ENCODE measurements around the gene TANGO2.

Gene TANGO2, protein sequence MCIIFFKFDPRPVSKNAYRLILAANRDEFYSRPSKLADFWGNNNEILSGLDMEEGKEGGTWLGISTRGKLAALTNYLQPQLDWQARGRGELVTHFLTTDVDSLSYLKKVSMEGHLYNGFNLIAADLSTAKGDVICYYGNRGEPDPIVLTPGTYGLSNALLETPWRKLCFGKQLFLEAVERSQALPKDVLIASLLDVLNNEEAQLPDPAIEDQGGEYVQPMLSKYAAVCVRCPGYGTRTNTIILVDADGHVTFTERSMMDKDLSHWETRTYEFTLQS

DNA sequence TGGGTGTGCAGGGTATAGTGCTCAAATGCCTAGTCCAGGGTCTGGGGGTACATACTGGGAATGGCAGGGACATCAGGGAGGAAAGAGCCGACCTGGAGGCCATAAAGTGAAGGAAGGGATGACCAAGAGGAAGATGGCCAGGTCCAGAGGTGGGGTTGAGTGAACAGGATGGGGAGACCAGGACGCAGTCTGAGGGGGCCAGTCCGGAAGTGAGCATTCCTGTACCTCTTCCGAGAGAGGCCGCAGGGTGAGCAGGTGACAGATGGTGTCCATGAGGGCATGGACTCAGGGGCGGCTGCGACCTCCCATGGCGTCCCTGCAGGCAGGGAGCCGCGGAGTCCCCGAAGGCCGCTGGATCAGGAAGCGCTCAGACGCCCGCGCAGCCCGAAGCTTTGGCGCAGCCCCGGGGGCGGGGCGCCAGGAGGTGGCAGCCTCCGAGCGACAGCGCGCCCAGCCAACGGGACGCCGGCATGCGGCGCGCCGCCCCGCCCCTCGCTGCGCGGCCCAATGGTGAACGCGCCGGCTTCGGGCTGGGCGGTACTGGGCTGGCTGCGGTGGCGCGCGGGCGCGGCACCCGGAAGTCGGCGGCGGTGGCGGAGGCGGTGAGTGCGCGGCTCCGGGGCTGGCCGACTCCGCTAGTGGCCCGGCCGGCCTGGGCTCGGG lies at the start of gene TANGO2:
Gene TANGO2, plus strand, starts transcription at position 578 of the 663 bp plus-strand sequence. CDS start 15,689 bp downstream, outside the sequence.
- DNase-seq, result peak; percentile 82 to 85

DNA sequence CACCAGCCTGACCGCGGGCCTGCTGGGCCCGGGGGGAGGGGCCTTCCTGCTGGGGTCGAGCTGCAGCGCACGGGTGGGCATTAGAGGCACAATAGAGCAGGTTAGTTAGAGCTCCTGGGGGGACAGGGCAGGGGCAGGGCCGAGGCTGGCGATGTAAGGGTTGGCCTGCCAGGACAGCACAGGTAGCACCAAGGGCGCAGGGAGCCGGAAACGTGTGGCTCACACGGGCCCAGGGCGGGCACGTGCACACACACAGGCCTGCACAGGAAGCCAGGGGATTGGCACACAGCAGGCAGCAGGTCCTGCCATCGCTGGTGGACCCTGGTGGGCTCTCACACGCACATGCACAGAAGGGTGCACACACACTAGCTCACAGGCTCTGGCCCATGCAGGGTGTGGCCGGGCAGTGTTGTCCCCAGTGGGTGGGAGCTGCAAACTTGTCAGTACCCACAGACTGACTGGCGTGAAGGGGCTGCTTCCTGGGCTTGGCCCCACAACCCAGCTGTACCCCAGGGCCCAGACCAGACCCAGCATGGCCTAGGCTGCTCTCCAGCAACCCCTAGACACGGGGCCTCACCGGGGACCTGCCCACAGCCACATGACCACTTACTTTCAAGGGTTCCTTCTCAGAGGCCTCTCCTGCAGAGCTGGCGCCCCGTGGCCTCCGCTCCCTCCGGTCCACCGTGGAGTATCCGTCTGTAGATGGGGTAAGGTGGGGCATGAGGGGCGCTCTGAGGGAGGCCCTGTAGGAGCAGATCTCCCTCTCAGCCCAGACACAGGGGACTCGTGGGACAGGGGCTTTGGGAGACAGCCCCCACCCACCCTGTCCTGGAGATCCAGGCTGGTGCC lies 49.4 kb upstream of the TANGO2 start:
- DNase-seq, result no peak

DNA sequence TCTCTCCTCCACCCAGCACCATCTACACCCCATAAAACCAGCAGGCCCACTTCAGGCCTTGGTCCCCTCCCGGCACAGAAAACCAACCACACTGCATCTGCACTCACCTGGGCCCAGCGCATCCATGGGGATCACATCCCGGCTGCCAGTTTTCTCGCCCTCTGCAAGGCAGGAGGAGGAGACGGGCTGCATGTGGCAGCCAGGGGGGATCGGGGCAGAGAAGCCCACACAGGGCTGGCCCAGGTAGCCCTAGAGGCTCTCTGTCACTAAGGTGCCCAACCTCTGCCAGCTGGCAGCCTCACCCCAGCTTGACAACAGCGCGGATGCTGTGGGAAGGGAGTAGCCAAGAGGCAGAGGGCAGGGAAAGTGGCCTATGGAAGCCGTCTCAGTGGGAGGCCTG lies 48.7 kb upstream of the TANGO2 start:
- no peak for DNase-seq

DNA sequence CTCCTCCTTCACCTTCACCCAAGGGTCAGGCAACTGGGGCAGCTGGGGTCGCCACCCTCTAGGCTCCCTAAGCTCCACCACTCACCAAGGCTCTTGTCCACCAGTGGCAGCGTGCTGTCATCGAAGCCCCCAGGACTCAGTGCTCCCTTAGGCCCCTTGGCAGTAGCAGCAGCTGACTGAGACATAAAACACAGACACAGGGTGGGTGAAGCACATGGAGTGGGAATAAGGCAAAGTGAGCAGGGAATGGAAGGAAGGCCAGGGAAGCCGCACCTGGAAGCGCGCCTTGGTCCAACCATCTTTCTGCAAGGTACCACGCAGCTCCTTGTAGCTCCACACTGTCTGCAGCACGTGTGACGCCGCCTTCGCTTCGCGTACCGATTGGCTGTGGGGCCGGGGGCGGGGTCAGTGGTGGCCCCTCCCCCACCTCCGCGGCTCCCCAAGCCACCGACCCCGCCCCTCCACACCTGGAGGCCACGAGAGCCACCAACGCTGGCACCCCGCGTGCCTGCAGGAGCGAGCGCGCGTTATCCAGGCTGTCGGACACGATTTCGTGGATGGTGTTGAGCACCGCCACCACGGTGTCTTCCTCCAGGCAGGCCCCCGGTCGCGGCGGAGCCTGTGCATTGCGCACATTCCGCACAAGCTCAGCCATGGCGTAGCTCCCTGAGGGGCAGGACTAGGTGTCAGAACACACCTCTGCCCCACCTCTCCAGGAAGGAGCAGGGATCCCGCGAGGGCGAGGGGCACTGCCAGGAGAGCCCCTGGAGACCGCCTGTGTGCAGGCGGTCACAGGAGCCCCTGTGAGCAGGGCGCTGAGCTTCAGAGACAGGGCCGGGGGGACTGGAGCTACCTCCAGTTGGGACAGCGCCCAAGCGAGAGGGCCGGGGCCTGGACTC lies 48.0 kb upstream of the TANGO2 start:
- DNase-seq, result no peak

DNA sequence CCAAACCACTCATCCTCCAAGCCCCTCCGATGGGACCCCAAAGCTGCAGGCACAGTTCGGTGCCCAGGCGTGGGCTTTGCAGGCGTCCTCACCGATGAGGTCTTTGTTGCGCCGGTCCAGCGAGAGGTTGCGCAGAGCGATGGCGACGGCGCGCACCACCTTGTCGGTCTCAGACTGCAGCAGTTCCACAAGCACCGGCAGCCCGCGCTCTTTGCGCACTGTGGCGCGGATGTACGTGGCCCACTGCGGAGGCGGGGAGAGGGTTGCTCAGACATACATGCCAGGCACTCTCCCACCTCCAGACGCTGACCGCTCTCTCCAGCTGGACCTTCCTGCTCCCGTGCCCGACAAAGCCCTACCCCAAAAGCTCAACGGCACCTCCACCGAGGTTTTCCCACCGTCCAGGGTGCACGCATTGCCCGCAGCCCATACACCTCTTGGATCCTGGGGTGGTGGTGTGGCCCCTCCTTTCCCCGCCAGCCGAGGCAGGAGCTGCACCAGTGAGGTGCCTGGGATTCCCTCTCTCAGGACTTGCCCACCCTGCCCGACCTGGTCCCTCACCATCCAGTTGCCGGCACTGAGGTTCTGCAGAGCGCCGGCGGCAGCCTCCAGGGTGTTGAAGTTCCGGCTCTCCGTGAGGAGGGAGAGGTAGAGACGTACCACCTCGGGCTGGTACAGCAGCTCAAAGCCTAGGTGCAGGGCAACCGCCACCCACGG lies 47.2 kb upstream of the TANGO2 start:
- DNase-seq, result no peak

DNA sequence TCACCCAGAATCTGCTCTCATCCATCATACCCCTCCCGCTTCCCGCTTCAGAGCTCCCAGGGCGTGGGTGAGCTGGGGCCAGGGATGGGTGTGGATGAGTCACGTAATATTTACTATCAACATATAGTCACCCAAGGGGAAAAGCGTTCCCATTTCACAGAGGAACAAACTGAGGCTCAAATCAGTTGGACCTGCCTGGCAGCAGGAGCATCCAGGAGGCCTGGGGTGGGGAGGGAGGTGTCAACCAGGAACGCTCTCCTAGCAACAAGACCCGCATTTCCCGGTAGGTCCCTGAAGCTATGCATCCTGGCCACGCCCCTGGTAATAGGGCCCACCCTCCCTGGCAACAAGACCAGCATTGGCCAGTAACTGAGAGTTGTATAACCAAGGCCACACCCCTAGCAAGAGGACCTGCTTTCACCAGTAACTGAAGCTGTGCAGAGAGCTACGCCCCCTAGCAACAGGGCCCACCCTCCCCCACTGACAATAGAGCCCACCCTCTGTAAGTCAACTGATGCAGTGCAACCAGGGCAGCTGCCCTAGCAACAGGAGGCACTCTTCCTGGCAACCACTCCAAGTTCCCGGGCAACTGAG lies 46.5 kb upstream of the TANGO2 start:
- DNase-seq, result peak; percentile 93 to 96

DNA sequence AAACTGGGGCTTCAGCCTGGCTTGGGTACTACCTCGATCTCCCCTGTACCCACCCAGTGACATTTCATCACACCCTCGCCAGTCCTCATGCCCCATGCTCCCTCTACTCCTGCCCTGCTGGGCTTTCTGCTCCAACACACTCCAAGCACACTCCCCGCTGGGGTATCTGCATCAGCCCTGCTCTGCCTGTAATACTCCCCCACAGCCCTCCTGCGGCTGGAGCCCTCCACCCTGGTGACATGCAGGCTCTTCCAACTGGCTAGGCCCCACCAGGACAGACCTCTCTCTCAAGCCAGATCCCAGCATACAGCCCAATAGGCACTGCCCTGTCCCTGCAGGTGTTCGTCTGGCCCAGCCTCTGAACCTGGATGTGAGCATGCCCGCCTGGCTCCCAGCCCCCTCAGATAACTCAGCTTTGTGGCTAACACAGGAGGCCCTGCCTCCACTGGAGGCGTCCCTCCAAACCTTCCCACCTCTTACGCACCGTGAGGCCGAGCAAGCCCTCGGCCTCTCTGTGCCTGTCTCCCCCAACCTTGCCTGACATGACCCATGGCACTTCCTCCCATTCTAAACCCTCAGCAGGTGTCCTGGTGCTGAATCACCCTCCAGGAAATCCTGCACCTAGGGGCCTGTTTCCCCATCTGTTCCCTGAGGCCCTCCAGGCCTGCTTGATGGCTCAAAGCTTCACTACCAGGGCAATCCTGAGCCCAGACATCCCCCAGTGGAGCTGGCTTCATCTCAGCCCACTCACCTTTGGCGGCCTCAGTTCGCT lies 45.8 kb upstream of the TANGO2 start:
- DNase-seq, result peak; percentile 61 to 74

DNA sequence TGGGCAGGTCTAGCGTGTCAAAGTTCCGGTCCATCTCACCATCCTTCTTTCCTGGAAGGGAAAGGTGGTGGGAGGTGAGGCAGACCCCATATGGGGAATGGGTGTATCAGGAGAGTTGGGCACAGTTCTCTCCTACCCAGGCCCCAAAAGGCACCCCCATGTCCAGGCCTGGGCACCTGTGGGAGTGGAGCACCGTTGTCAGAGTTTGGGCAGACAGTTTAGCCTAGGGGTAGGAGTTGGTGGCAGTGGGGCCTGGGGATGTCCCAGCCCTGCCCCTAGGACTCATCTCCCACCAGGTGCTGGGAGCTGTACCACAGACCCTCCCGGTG lies 45.2 kb upstream of the TANGO2 start:
- no peak for DNase-seq

DNA sequence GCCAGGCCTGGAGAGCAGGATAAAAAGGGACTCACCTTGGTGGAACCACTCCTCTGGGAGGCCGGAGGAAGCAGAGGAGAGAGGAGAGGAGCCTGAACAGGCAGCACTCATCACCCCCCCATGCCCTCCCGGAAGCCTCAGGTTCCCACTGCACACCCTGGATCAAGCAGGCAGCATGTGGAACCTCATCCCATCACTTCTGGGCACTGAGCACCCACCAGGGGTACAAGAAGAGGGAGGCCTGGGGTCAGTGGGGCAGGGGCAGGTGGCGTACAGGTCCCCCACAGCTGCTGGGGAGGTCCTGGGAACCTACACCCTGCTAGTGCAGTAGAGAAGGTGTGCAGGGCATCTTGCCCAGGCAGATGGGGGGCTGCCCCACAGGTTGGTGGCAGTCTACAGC lies 44.2 kb upstream of the TANGO2 start:
- no peak for DNase-seq

DNA sequence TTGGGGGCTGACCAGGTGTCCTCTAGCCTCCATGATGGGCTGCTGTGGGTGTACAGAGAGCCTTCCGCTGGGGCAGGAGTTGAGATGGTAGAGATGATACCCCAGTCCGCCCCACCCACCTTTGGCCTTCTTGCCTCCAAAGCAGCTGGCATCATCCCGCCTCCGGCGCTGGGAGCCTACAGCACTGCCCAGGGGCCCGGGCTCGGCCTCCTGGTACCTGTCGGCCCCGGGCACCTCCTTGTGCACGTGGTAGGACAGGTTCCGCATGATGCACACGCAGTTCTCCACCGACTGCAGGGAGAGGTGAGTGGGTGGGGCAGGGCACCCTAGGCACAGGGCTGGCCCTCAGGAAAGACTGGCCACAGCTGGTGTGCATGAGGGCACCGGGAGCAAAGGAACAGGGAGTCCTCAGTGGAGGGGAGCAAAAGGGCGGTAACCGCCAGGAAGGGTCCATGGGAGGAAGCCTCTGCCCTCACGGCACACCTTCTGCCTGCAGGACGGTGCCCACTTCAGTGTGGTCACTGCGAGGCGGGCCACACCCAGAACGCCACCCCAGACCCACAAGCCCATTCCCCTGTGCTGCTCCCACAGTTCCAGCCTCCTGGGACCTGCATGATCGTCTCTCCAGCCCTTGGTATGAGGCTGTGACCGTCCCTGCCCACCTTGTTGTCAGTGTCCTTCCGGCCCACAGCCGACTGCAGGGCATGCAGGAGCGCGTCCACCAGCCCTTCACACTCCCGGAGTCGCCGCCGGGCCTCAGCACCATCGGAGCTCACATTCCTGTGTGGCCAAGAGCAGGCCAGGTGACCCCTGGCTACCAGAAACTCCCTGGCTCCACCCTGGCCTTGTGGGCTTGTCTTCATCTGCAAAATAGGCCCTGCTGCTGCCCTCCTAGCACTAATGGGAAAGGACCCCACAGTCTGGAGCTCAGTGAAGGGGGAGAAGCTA lies 43.3 kb upstream of the TANGO2 start:
- DNase-seq, result no peak

DNA sequence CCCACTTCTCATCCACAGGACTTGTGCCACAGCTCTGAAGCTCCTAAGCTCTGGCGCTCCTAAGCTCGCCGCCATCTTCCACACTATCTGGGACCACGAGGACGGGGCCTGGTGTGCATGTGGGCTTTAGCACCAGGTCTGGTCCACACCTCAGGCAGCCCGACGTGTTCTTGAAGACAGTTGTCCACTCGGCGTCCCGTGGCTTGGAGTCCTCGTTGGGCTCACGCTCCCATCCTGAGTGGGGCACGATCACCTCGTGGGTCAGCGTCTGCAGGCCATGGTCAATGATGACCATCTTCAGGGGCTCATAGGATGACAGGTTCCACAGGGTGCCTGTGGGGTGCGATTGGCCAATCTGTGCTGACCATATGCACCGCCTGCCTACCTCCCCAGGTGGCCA lies 42.2 kb upstream of the TANGO2 start:
- no peak for DNase-seq

DNA sequence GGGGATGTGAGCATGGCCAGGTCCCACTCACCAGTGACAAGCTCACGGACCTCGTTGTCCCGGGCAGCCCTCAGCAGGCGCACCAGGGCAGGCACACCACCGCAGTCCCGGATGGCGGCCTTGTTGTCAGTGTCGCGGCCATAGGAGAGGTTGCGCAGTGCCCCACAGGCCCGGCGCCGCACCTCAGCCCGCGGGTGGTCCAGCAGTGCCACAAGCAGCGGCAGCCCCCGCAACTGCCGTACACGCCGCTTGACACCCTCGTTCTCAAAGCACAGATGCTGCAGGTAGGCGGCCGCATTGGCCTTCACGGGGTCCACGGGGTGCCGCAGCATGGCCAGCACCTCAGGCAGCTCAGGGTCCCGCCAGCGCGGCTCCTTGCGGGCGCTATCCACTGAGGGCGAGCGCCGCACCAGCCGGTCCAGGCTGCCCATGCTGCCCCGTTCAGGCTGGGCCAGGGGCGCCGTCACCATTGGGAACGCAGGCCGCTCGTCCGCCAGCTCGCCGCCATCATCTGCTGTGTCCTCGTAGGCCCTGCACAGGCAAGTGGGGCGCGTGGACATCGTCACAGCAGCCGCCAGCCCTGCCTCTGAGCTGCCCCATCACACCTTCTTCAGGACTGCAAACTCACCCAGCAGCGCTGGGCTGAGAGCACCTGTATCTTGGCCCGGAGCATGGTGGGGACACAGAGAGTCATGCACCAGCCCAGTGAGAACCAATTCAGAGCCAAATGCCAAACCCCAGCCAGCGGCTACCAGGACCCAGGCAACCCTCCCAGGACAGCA lies 41.0 kb upstream of the TANGO2 start:
- no peak for DNase-seq

DNA sequence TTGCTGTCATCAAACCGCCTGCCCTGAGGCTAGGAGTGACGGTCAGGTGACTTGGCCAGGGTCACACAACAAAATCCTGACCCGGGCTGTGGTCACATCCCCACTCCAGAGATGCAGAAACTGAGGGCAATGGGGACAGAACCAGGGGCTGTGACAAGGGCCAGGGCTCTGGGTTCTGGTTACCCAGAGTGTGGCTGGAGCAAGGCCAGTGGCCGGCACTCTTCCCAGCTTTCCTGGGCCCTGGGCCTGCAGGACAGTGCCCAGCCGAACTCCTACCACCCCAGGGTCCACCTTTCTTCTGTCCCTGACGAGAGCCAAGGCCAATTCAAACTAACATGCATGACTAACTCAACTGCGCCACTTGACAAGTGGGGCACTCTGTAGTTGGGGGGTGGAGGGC lies 40.1 kb upstream of the TANGO2 start:
- no peak for DNase-seq

DNA sequence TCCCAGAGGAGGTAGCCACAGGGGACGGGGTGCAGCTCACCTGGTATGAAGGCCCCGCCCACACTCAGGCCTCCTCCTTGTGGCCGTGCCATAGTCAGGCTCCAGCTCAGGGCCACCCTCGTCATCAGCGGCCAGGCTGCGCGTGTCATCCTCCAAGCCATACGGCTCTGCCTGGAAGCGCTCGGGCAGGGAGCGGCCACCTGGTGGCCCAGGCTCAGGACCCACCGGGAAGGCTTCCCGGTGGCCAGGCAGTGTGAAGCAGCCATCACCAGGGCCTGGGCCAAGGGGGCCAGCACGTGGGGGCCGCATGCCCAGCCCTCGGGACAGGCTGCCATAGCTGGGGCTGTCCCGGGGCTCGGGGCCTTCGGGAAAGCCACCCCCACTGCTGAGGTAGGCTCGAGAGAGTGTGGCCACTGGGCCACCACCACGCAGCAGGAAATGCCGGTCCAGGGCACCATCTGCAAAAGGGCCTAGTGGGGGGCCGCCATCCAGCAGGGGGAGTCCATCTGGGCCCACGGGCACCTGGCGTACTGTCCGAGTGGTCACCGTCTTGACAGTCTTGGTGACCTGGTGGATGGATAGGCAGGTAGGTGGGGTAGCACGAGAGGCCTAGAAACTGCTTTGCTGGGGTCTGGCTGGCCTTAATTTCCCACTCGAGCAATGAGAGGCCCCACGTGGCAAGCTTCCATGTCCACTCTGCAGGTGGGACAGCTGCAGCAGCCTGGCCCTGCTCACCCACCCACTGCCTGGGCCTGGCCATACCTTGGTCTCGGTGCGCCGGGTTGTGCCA lies 39.5 kb upstream of the TANGO2 start:
- DNase-seq, result no peak

DNA sequence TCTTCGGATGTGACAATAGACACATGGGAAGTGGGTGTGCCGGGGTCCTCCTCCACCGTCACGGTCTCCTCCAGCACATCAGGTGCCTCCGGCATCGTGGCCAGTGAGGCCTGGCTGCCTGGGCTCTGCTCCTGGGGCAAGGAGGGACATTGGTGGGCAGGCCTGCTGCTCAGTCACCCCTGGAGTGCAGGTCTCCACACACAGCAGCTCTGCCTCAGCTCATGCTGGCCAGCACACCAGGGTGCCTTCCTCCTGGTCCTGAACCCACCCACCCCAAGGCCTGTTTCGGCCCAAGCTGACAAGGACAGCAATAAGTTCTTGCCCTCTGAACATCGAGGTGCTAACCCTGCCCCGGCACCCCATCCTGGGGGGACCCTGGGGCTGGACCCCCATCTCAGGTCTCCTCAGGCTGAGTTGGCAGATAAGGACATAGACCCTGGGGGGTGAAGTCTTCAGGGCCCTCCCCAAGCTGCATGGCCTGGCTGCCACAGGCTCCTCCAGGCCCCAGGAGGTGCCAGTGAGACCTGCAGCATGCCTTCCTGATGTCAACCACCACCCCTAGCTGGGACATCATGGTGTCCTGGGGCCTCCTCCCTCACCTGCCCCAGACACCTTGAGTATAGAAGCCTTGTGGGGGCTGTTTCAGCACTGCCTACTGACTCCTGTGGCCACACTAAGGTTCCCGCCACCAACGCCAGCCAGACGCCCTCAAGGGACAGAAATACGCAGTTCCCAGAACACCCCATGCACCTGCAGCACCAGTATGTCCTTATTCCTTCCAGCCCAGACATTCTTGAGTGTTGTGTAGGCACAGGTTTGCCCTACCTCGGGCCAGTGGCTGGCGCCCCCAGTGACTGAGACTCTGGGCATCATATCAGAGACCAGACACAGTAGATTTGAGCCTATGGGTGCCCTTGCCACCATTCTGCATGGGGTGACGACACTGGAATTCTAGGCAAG lies 38.7 kb upstream of the TANGO2 start:
- no peak for DNase-seq

DNA sequence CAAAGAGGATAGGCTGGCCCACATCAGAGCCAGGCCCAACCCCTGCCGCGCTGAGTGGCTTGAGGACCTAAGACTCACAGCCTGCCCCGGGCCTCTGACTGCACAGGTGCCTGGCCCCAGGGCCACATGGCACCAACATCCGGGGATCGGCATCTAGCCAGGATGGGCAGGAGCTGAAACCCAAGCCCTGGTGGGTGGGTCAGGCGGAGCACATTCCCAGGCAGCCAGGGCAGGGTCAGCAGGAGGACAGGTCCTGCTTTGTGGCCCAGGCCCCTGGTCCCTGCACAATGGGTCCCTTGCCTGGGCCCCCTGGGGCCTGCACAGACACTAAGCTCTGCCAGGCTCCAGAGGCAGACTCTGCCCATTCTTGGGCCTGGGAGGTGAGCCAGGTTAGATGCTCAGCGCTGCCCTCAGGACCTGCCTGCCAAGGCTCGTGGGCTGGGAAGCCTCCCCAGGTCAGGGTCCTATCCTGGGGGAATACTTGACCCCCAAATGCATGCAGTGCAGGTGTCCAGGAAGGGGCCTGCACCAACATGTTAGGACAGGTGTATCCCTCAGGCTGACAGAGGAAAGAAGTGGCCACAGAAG lies 37.8 kb upstream of the TANGO2 start:
- no peak for DNase-seq

Data from NCI-H2081 (cell line).